Hematopoietic multipotent progenitor cell treated with erythropoietin and hydrocortisone succinate and interleukin-3 and kit ligand, for 15 days (in vitro differentiated cells): ENCODE measurements around the gene FAM177B.
A peak's percentile ranks its signal among the peaks of the same experiment; 100 is the strongest.
"Not testable (repeated sequence)": the region's sequence is repeated elsewhere in the genome, so short reads cannot be mapped to it uniquely, and the experiment has no call there.

Experiments
- DNase-seq: peaks from one replicate; pipeline ENCODE4 v3.0.0-alpha.2; 2015; ENCODE audit warnings: low spot score

The FAM177B gene

GRCh38 chr1:222741630-222742457, 4.8 kb downstream of the FAM177B start:
- DNase-seq, result not testable (repeated sequence)

DNA sequence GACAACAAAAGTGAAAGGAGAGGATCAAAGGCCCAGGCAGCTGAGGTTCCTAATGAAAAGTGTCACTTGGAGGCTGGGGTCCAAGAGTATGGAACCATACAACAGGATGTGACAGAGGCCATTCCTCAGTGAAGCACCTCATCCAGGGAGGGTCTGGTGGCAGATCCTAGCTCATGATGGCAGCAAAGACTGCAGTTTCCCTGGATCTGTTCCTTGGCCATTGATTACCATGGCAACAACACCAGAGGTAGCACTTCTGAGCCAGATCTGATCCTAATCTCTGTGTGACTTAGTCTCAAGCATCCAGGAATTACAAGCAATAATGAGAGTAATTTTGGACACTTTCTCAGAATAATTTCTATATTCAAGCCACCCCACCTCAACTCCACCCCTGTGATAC, 12.9 kb downstream of the FAM177B start:
- DNase-seq, result no peak

DNA sequence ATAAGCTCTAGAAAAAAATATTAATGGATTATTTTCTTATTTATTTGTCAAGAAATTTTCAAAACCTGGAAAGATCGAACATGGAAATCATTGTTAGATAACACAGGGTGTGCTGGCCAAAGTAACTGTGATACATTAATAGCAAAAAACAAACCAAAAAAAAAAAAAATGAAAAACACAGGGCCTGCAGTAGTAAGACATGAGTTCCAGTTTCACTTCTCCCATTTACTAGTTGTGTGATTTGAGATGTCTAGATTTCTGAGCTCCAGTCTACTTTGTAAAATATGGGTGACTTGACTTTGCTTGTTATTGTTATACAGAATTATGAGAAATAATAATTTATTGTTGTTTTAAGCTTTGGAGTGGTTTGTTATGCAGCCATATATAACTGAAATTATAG, 13.6 kb downstream of the FAM177B start:
- DNase-seq, result no peak

GRCh38 chr1:222751255-222751654, 14.3 kb downstream of the FAM177B start:
- DNase-seq, result no peak

- no peak for DNase-seq
These were observed 17.6 kb downstream of the FAM177B start for GRCh38 chr1:222754366-222755139.

- no peak for DNase-seq
These were observed 20.8 kb downstream of the FAM177B start for GRCh38 chr1:222757646-222758268.

DNA sequence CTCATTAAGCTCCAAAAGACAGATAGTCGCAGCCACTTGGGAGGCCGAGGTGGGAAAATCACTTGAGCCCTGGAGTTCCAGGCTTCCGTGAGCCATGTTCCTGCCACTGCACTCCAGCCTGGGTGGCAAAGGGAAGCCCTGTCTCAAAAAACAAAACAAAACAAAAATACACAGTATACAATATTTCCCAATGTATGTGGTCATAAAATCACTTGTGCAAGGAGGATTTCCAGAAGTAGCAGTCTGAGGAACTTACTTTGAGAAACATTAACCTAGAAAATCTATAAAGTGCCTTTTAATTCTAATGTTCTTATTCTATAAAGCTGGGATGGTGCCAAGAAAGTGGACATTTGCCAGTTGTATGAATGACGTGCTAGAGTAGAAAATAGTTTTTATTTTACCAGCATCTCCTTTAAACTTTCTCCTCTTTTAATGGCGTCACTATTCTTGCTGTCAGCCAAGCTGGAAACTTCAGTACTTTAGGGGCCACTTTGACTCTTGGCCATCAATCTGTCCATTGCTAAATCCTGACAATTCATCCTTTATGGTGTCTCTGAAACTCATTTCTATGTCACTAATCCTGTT, 22.5 kb downstream of the FAM177B start:
- no peak for DNase-seq

DNA sequence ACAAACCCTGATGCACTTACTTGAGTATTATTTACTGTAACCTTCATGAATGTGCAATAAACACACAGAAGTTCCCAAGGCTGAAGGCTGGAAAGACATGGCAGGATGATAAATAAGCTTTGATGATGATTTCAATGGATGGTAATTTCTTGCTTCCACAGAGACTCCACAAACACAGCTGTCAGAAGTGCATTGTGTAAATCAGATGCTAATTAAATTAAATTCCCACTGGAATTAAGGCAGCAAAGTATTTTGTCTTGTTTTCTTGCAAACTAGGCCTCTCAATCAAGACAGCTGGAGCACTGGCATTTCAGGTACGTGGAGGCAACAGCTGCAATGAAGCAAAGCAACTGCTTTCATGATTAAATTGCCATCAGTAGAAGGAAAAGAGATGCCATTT, 24.1 kb downstream of the FAM177B start:
- DNase-seq, result no peak

- DNase-seq, result not testable (repeated sequence)
These were observed 25.2 kb downstream of the FAM177B start for GRCh38 chr1:222762178-222762577.

DNA sequence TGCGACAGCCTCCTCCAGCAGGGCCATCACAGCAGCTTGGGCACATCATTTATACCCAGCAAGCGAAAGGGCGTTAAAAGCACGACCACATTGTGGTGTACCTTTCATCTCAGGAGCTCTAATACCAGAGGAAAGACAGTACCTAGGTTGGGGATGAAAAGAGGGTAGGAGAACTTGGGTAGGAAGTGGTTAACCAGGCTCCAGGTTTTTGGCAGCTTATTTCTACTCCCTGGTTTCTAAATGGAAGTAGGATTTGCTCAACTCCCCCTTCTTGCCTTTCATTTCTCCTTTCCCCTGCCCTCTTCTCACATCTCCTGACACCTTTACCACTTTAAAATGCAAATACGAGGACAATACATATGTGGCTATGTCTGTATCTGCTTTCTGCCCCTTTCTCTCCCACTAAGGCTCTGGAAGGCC, 30.2 kb downstream of the FAM177B start:
- DNase-seq, result no peak

- no peak for DNase-seq
These were observed 31.6 kb downstream of the FAM177B start for GRCh38 chr1:222768592-222768991.

GRCh38 chr1:222769181-222769580, 32.2 kb downstream of the FAM177B start:
- peak; percentile 21 for DNase-seq

DNA sequence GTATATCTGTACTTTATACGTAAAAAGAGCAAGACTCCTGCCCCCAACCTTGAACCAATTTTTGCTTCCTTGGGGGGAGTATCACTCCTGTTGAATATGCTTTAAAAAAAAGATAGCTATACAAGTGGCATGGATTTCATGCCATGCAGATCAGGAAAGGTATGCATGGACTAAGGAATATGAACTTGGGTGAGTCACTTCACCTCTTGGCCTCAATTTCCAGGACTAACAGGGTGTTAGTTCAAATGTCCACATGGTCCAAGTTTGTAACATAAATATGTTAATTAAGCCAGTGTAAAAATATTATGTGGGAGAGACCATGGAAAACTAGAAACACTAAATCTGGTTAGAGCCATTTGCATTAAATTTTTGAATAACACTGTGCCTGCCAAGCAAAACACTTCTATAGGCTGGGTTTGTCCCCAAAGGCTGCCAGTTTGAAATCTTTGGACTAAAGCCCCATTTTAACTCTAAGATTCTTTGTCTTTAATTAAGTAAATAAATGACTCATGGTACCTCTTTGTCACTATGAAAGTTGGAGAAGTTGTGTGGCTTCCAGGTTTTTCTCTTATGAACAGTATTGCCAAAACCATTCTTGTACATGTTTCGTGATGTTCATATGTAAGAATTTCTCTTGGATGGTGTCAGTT, 33.1 kb downstream of the FAM177B start:
- DNase-seq, result no peak

- DNase-seq, result no peak
These were observed 36.0 kb downstream of the FAM177B start for GRCh38 chr1:222772996-222773379.

DNA sequence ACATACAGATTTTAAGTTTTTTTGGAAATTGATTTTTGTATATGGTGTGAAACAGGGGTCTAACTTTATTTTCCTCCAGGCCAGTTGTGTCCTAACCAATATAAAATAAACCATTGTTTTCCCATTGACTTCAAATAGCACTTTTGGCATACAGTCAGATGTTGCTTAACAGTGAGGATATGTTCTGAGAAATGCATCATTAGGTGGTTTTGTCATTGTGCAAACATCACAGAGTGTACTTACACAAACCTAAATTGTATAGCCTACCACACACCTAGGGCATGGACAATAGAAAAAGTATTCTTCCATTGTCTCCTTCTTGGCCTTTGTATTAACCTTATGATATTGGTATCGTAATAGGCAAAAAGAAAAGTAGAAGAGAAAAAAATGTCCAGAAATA, 40.5 kb downstream of the FAM177B start:
- no peak for DNase-seq

- no peak for DNase-seq
These were observed 41.0 kb downstream of the FAM177B start for GRCh38 chr1:222777977-222778376.

GRCh38 chr1:222781251-222781650, 44.2 kb downstream of the FAM177B start:
- DNase-seq, result no peak

GRCh38 chr1:222783051-222783450, 46.0 kb downstream of the FAM177B start:
- DNase-seq, result no peak

DNA sequence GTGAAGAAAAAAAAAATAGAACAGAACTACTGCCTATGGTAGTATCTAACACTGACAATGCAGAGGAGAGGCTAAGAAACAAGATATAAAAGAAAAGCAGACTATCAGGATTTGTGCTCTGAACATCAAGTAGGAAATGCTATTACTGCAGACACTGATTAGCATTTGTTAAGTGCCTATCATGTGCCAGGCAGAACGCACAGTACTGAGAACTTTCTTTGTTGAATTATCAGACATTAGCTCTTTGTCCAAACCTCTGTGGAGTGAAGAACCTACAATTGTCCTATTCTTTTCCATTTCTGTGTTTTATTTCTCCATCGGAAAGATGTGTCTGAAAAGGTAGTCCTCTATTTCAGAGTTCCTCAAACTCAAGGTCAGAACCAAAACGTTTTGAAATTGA, 47.4 kb downstream of the FAM177B start:
- no peak for DNase-seq

GRCh38 chr1:222784916-222785315, 47.9 kb downstream of the FAM177B start:
- DNase-seq, result no peak

DNA sequence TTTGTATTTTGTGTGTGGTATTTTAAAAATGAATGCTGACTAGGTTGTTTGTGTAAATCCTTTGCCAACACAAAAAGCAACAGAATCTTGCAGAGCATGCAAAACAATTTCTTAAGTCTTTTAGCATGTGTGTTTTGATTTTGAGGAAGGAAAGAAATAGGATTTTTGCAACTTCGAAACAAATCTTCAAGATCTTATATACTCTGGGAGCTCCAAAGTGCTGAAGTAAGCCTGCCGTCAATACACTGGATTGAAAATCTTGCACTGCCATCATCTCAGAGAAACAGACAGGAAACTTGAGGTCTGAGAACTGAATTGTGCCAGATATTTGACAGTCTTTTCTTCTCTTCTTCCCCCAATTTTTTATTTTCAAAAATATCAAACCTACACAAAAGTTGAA, 48.5 kb downstream of the FAM177B start:
- no peak for DNase-seq

DNA sequence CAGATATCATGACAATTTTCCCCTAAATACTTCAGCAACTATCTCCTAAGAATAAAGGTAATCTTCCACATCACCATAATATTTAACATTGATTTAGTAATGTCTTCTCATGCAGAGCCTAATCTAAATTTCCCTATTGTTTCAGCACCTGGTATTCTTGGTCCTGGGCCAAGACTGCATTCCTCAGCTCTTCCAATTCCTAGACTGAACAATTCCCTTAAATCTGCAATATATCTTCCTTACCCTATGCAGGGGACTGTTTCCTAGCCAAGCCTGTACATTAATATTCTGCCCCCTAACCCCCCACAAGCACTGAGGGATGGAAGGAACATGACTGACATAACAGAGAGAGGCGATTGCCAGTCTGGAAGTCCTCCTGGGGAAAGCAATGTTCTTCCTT, 49.1 kb downstream of the FAM177B start:
- no peak for DNase-seq
